MM.1S (cell line): ENCODE data around the gene PKD1L1.

ENCODE experiments used
- EZH2 ChIP-seq: fragments of 300-600 bp; sonication (generic); optimal IDR thresholded peaks from 2 replicates; pipeline ENCODE3; 2017; ENCODE audit warnings: low read depth, mild to moderate bottlenecking, antibody characterized with exemption, low read length, mixed read lengths
- TF ChIP-seq, protein P1 (sequence below): fragments of 300-600 bp; sonication (generic); IDR thresholded peaks from 2 replicates; pipeline ENCODE4 v1.5.1; 2016; ENCODE audit warnings: antibody characterized with exemption, low read length, mixed read lengths

DNA sequence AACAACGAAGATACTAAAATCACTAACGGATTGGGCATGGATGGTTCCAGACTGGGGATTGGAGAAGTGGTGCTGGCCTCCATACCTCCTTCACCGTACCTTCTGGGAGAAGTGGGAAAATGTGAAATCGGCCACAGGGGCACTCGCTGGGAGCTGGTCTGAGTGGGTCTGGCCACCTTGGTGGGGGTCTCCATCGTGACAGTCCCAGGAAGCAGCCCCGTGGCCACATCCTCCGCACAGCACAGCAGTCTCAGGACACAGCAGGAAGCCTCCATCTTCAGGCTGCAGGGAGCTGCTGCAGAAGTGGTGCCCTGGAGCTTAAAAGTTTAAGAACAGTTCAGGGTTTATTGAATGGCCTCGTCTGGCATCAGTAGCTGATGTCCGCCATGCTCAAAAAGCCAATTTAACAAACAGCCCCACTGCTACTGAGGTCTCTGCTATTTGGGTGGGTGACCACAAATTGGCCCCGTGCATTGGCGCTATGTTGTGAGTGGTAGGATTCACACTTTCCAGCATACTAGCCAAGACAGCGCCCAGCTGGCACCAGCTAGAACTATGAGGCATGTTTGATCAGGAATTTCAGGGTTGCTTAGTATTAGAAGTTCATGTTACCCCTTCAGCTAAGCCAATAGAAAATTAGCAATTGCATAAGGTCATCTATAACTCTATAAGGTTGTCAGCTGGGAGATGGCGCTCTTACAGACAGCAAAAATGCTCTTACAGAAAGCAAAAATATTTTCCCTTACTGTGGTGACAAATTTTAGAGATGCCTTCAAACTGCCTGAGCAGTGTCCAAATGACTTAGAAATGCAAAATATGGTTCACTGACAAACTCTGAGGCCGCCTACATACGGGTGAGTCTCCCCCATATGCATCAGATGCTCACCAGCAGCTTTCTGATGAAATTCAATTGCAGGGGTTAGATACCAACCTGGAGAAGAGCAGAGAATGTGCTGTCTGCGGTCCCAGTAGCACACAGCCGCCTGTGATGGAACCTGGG, 17.0 kb downstream of the PKD1L1 start:
- TF ChIP-seq, protein P1, sequence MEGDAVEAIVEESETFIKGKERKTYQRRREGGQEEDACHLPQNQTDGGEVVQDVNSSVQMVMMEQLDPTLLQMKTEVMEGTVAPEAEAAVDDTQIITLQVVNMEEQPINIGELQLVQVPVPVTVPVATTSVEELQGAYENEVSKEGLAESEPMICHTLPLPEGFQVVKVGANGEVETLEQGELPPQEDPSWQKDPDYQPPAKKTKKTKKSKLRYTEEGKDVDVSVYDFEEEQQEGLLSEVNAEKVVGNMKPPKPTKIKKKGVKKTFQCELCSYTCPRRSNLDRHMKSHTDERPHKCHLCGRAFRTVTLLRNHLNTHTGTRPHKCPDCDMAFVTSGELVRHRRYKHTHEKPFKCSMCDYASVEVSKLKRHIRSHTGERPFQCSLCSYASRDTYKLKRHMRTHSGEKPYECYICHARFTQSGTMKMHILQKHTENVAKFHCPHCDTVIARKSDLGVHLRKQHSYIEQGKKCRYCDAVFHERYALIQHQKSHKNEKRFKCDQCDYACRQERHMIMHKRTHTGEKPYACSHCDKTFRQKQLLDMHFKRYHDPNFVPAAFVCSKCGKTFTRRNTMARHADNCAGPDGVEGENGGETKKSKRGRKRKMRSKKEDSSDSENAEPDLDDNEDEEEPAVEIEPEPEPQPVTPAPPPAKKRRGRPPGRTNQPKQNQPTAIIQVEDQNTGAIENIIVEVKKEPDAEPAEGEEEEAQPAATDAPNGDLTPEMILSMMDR: no peak
- TF ChIP-seq EZH2: no peak
